ENCODE data around the gene FLNC. TPM values are rescaled to one million over a fixed set of nuclear protein-coding genes. Genes with fewer than 3 reads are reported as not detected.

The FLNC gene
- total and polyA plus RNA-seq, 10 donors = 0.21 to 1.8 (median 0.66) TPM

DNA sequence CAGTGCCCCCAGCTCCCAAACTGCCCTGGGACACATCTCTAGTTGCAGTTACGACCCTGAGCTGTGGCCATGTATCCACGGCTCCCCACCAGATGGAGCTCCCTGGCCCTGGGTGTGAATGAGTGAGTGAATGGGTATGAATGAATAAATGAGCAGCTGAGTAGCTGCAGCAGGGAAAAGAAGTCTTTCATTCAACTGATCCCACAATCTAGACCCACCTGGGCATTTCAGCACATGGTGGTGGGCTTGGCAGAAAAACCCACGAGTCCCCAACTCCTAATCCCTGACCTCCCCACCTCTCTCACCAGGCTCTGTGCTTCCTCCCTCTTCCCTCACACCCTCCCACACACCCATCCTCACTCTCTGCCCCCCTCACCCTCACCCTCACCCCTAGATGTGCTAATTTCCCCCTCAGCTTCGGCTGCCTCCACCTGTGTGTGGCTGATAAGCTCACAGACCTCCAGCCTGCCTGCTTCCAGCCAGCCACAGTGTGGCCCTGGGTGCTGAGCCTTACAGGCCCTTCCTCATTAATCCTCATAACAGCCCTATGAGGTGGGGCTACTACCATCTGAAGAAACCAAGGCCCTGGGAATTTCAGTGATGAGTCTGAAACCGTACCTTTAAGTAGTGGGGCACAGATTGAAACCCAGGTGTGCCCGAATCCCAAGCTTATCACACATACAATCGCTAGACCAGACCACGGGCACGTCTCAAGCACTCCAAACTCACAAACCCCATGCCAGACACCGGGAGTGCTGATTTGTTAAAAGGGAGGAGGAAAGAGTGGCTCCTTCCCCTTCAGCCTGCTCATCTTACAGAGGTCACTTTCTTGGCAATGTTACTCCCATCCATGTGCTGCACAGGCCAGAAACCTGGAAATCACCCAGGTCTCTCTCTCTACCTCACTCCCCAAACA, 30.2 kb downstream of the FLNC start:
- Histone ChIP-seq H3K9me3 (no peaks in the 10 kb centered on the region), H3K27ac (no peak overlapping the region), H3K4me1 (peaks cover 8 to 46% (median 28%) of the 10 kb centered on the region in 6 donors), H3K4me3 (no peak overlapping the region), H3K36me3 (peaks cover 0 to 11% (median 6%) of the 10 kb centered on the region in 6 donors), H3K27me3 (replicated peaks in 1 of 7) (no peaks in the 10 kb centered on the region)
- no peak for TF ChIP-seq POLR2A (IDR thresholded peaks at IDR 0.05)
- TF ChIP-seq POLR2AphosphoS5 (IDR thresholded peaks at IDR 0.05) = no peak
- TF ChIP-seq CTCF (IDR thresholded peaks at IDR 0.05 in 8 of 11, conservative IDR thresholded peaks at IDR 0.05 in 3 of 11) = no peak
- intact Hi-C loops (cut with DNase I; ENCODE audit: low total_unique reads) = no loop called here
- DNase-seq = no peak
- WGBS, 5 donors = 47 to 53% (median 52%) methylated on average over 10 of the region's 10 CpGs

DNA sequence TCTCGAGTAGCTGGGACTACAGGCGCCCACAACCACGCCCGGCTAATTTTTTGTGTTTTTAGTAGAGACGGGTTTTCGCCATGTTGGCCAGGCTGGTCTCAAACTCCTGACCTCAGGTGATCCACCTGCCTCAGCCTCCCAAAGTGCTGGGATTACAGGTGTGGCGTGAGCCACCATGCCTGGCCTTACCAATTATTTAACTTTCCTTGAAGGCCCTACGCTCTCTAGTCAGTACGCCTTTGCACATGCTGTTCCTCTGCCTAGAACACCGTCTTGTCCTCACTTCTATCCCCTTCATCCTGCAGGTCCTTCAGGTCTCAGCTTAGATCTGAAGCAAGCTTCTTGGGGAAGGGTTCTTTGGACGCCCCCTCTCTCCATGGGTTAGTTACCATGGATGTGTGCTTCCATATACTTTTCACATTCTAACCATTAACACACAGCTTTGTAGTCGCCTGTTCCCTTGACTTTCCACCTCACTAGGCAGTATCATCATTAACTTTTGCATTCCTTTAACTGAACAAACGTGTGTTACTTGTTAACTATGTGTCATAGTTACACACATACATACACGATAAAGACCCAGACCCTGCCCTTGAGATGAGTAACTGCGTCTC, 31.9 kb downstream of the FLNC start:
- Histone ChIP-seq H3K4me1 (peaks cover 8 to 49% (median 28%) of the 10 kb centered on the region in 6 donors), H3K36me3 (peaks cover 0 to 26% (median 14%) of the 10 kb centered on the region in 6 donors), H3K27ac (peak overlapping the region in 6 of 8 donors; percentile 82 to 90 (median 86)), H3K4me3 (peak overlapping the region in 7 of 8 donors; percentile 69 to 92 (median 81)), H3K27me3 (replicated peaks in 1 of 7) (no peaks in the 10 kb centered on the region), H3K9me3 (no peaks in the 10 kb centered on the region)
- DNase-seq = no peak
- 69 to 75% (median 74%) methylated on average over 15 of the region's 15 CpGs for WGBS, 5 donors
- intact Hi-C loops (cut with DNase I; ENCODE audit: low total_unique reads) = no loop called here
- TF ChIP-seq CTCF (IDR thresholded peaks at IDR 0.05 in 8 of 11, conservative IDR thresholded peaks at IDR 0.05 in 3 of 11) (no peak), POLR2AphosphoS5 (IDR thresholded peaks at IDR 0.05) (no peak), POLR2A (IDR thresholded peaks at IDR 0.05) (no peak)

DNA sequence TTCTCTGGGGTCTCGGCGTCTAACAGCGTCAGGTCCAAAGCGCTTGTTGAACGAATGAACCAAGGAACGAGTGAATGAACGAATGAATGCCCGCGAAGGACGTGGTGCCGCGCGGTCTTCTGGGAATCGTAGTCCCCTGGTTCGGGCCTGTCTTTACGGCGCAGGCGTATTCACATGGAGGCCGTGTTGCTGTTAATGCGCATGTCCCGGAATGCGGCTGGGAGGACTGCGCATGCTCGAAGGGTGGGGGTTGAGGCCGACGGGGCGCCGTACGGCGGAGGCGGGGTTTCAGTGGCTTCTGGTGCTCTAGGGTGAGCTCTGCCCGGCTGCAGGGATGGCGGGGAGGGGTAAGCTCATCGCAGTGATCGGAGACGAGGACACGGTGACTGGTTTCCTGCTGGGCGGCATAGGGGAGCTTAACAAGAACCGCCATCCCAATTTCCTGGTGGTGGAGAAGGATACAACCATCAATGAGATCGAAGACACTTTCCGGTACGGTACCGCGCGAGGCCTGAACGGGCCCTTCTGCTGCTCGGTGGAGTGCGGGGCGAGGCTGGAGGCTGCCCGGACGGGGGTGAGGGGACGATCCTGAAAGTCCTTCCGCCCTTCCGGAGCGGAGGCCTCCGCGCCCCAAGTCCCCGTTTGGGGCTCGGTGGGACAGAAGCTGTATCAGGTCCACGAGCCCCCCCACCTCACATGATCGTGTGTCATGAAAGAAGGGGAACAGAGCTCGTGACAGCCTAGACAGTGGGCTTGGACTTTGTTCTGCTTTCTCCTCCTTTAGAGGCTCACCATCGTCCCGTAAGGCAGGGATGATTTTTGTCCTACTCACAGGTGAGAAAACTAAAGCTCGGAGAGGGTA, 32.6 kb downstream of the FLNC start, which contains the start of gene ATP6V1F:
ATP6V1F (plus strand) TSS at position 286 of the 862 bp plus-strand sequence; CDS start at position 335, 49 bp downstream.
- Histone ChIP-seq H3K27me3 (replicated peaks in 1 of 7) (no peaks in the 10 kb centered on the region), H3K4me3 (peak within 1 kb of the TSS; percentile 69 to 92 (median 79)), H3K9me3 (no peaks in the 10 kb centered on the region), H3K4me1 (peaks cover 8 to 51% (median 28%) of the 10 kb centered on the region in 6 donors), H3K36me3 (peaks cover 0 to 26% (median 14%) of the 10 kb centered on the region in 6 donors), H3K27ac (peak within 1 kb of the TSS; percentile 68 to 90 (median 84))
- intact Hi-C loops (cut with DNase I; ENCODE audit: low total_unique reads) = no loop called here
- WGBS, 5 donors = 0 to 1% (median 0%) methylated on average over 37 to 65 of the region's 65 CpGs
- TF ChIP-seq CTCF (IDR thresholded peaks at IDR 0.05 in 8 of 11, conservative IDR thresholded peaks at IDR 0.05 in 3 of 11) (peak in 2 of 11 experiments; percentile 6 to 29), POLR2AphosphoS5 (IDR thresholded peaks at IDR 0.05) (peak; percentile 92 to 96 (median 94)), POLR2A (IDR thresholded peaks at IDR 0.05) (no peak)
- peak; percentile 99 for DNase-seq
